Measurements from ENCODE around the gene SLC4A2. TPM values are rescaled to one million over a fixed set of nuclear protein-coding genes. Genes with fewer than 3 reads are reported as not detected.

Gene SLC4A2
- total RNA-seq, 1 experiment from 2014 or later, result 164 TPM

DNA sequence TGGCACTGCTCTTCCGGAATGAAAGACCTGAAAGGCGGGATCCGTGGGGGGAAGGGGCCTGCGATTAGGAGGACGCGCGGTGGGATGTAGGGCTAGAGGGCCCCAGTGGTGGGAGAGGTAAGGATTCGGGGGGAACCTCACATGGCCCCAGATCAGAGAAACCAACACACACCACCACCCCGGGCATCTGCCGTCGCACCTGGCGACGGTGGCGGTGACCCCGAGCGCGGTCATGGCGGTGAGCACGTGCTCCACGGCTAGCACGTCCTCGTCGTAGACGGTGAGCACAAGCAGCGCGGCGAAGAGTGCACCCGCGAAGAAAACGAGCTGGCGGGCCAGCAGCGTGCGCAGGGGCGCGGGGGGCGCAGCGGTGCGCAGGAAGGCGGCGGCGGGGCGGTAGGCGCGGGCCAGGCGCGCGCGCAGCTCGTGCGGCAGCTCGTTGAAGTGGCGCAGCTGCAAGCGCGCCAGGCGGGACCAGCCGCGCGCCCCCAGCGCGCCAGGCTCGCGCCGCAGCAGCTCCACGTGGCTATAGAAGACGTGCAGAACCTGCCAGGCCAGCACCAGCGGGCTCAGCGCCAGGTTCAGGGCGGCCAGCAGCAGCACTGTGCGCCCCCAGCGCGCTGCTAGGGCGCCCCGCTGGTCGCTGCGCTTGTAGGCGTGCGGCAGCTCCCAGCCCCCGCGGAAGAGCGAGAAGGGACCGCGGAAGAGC, 40.8 kb upstream of the SLC4A2 start (continued):
- TF ChIP-seq, protein P1, sequence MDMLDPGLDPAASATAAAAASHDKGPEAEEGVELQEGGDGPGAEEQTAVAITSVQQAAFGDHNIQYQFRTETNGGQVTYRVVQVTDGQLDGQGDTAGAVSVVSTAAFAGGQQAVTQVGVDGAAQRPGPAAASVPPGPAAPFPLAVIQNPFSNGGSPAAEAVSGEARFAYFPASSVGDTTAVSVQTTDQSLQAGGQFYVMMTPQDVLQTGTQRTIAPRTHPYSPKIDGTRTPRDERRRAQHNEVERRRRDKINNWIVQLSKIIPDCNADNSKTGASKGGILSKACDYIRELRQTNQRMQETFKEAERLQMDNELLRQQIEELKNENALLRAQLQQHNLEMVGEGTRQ (CRISPR knock-in tag; IDR thresholded peaks at IDR 0.05), result peak; percentile 60
- TF ChIP-seq, protein P2, sequence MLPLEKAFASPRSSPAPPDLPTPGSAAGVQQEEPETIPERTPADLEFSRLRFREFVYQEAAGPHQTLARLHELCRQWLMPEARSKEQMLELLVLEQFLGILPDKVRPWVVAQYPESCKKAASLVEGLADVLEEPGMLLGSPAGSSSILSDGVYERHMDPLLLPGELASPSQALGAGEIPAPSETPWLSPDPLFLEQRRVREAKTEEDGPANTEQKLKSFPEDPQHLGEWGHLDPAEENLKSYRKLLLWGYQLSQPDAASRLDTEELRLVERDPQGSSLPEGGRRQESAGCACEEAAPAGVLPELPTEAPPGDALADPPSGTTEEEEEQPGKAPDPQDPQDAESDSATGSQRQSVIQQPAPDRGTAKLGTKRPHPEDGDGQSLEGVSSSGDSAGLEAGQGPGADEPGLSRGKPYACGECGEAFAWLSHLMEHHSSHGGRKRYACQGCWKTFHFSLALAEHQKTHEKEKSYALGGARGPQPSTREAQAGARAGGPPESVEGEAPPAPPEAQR (CRISPR knock-in tag; IDR thresholded peaks at IDR 0.05), result no peak
- TF ChIP-seq TEAD4 (CRISPR knock-in tag; IDR thresholded peaks at IDR 0.05) (peak; percentile 83; the same call in 1 of the 2 replicates), SMAD4 (CRISPR knock-in tag; IDR thresholded peaks at IDR 0.05) (peak; percentile 93), ESRRA (CRISPR knock-in tag; IDR thresholded peaks at IDR 0.05; ENCODE audit: borderline replicate concordance) (peak; percentile 98), FOXP1 (CRISPR knock-in tag; IDR thresholded peaks at IDR 0.05; ENCODE audit: borderline replicate concordance) (peak; percentile 100), ZNF396 (CRISPR knock-in tag; IDR thresholded peaks at IDR 0.05; ENCODE audit: borderline replicate concordance) (0 out of 2 replicates have a peak, but pooled peaks have one; percentile 59), ZBTB21 (CRISPR knock-in tag; IDR thresholded peaks at IDR 0.05; ENCODE audit: borderline replicate concordance) (no peak), JUN (CRISPR knock-in tag; IDR thresholded peaks at IDR 0.05) (peak; percentile 98), MXD4 (CRISPR knock-in tag; IDR thresholded peaks at IDR 0.05; ENCODE audit: borderline replicate concordance) (no peak), HMGA2 (CRISPR knock-in tag; IDR thresholded peaks at IDR 0.05) (no peak), NFE2L1 (CRISPR knock-in tag; IDR thresholded peaks at IDR 0.05) (peak; percentile 99)
- TF ChIP-seq, protein P3, sequence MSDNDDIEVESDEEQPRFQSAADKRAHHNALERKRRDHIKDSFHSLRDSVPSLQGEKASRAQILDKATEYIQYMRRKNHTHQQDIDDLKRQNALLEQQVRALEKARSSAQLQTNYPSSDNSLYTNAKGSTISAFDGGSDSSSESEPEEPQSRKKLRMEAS (CRISPR knock-in tag; IDR thresholded peaks at IDR 0.05), result peak; percentile 100
- TF ChIP-seq, protein P4, sequence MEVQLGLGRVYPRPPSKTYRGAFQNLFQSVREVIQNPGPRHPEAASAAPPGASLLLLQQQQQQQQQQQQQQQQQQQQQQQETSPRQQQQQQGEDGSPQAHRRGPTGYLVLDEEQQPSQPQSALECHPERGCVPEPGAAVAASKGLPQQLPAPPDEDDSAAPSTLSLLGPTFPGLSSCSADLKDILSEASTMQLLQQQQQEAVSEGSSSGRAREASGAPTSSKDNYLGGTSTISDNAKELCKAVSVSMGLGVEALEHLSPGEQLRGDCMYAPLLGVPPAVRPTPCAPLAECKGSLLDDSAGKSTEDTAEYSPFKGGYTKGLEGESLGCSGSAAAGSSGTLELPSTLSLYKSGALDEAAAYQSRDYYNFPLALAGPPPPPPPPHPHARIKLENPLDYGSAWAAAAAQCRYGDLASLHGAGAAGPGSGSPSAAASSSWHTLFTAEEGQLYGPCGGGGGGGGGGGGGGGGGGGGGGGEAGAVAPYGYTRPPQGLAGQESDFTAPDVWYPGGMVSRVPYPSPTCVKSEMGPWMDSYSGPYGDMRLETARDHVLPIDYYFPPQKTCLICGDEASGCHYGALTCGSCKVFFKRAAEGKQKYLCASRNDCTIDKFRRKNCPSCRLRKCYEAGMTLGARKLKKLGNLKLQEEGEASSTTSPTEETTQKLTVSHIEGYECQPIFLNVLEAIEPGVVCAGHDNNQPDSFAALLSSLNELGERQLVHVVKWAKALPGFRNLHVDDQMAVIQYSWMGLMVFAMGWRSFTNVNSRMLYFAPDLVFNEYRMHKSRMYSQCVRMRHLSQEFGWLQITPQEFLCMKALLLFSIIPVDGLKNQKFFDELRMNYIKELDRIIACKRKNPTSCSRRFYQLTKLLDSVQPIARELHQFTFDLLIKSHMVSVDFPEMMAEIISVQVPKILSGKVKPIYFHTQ (CRISPR knock-in tag; IDR thresholded peaks at IDR 0.05), result no peak
- TF ChIP-seq, protein P5, sequence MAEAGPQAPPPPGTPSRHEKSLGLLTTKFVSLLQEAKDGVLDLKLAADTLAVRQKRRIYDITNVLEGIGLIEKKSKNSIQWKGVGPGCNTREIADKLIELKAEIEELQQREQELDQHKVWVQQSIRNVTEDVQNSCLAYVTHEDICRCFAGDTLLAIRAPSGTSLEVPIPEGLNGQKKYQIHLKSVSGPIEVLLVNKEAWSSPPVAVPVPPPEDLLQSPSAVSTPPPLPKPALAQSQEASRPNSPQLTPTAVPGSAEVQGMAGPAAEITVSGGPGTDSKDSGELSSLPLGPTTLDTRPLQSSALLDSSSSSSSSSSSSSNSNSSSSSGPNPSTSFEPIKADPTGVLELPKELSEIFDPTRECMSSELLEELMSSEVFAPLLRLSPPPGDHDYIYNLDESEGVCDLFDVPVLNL (CRISPR knock-in tag; IDR thresholded peaks at IDR 0.05; ENCODE audit: borderline replicate concordance, low read depth), result peak; percentile 97
- TF ChIP-seq, protein P6, sequence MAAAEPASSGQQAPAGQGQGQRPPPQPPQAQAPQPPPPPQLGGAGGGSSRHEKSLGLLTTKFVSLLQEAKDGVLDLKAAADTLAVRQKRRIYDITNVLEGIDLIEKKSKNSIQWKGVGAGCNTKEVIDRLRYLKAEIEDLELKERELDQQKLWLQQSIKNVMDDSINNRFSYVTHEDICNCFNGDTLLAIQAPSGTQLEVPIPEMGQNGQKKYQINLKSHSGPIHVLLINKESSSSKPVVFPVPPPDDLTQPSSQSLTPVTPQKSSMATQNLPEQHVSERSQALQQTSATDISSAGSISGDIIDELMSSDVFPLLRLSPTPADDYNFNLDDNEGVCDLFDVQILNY (CRISPR knock-in tag; IDR thresholded peaks at IDR 0.05), result peak; percentile 98
- TF ChIP-seq, protein P7, sequence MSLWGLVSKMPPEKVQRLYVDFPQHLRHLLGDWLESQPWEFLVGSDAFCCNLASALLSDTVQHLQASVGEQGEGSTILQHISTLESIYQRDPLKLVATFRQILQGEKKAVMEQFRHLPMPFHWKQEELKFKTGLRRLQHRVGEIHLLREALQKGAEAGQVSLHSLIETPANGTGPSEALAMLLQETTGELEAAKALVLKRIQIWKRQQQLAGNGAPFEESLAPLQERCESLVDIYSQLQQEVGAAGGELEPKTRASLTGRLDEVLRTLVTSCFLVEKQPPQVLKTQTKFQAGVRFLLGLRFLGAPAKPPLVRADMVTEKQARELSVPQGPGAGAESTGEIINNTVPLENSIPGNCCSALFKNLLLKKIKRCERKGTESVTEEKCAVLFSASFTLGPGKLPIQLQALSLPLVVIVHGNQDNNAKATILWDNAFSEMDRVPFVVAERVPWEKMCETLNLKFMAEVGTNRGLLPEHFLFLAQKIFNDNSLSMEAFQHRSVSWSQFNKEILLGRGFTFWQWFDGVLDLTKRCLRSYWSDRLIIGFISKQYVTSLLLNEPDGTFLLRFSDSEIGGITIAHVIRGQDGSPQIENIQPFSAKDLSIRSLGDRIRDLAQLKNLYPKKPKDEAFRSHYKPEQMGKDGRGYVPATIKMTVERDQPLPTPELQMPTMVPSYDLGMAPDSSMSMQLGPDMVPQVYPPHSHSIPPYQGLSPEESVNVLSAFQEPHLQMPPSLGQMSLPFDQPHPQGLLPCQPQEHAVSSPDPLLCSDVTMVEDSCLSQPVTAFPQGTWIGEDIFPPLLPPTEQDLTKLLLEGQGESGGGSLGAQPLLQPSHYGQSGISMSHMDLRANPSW (CRISPR knock-in tag; conservative IDR thresholded peaks at IDR 0.05; ENCODE audit: low read depth), result no peak
- TF ChIP-seq, protein P8, sequence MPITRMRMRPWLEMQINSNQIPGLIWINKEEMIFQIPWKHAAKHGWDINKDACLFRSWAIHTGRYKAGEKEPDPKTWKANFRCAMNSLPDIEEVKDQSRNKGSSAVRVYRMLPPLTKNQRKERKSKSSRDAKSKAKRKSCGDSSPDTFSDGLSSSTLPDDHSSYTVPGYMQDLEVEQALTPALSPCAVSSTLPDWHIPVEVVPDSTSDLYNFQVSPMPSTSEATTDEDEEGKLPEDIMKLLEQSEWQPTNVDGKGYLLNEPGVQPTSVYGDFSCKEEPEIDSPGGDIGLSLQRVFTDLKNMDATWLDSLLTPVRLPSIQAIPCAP (CRISPR knock-in tag; IDR thresholded peaks at IDR 0.05), result peak; percentile 99
- TF ChIP-seq, protein P9, sequence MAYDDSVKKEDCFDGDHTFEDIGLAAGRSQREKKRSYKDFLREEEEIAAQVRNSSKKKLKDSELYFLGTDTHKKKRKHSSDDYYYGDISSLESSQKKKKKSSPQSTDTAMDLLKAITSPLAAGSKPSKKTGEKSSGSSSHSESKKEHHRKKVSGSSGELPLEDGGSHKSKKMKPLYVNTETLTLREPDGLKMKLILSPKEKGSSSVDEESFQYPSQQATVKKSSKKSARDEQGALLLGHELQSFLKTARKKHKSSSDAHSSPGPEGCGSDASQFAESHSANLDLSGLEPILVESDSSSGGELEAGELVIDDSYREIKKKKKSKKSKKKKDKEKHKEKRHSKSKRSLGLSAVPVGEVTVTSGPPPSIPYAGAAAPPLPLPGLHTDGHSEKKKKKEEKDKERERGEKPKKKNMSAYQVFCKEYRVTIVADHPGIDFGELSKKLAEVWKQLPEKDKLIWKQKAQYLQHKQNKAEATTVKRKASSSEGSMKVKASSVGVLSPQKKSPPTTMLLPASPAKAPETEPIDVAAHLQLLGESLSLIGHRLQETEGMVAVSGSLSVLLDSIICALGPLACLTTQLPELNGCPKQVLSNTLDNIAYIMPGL (CRISPR knock-in tag; IDR thresholded peaks at IDR 0.05), result peak; percentile 89
- TF ChIP-seq, protein P10, sequence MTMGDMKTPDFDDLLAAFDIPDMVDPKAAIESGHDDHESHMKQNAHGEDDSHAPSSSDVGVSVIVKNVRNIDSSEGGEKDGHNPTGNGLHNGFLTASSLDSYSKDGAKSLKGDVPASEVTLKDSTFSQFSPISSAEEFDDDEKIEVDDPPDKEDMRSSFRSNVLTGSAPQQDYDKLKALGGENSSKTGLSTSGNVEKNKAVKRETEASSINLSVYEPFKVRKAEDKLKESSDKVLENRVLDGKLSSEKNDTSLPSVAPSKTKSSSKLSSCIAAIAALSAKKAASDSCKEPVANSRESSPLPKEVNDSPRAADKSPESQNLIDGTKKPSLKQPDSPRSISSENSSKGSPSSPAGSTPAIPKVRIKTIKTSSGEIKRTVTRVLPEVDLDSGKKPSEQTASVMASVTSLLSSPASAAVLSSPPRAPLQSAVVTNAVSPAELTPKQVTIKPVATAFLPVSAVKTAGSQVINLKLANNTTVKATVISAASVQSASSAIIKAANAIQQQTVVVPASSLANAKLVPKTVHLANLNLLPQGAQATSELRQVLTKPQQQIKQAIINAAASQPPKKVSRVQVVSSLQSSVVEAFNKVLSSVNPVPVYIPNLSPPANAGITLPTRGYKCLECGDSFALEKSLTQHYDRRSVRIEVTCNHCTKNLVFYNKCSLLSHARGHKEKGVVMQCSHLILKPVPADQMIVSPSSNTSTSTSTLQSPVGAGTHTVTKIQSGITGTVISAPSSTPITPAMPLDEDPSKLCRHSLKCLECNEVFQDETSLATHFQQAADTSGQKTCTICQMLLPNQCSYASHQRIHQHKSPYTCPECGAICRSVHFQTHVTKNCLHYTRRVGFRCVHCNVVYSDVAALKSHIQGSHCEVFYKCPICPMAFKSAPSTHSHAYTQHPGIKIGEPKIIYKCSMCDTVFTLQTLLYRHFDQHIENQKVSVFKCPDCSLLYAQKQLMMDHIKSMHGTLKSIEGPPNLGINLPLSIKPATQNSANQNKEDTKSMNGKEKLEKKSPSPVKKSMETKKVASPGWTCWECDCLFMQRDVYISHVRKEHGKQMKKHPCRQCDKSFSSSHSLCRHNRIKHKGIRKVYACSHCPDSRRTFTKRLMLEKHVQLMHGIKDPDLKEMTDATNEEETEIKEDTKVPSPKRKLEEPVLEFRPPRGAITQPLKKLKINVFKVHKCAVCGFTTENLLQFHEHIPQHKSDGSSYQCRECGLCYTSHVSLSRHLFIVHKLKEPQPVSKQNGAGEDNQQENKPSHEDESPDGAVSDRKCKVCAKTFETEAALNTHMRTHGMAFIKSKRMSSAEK (CRISPR knock-in tag; IDR thresholded peaks at IDR 0.05; ENCODE audit: borderline replicate concordance), result peak; percentile 79; the same call in 1 of the 2 replicates
